GM12878 (cell line): ENCODE data around the gene CUL5. TPM values are rescaled to one million over a fixed set of nuclear protein-coding genes. Genes with fewer than 3 reads are reported as not detected.

ENCODE experiments used
- ATAC-seq: fragments of 200-7000 bp; cut with Tn5 transposase; 3 replicates; pipeline ENCODE4 v1.9.1; 2020; ENCODE audit warnings: mild to moderate bottlenecking, moderate library complexity
- BruUV-seq: library from RNA; stranded (reverse); fragments of 400-500 nt; replicated peaks from 2 replicates; lab custom pipeline; 2021; lab: Mats Ljungman, UMichigan
- CTCF ChIA-PET: fragments of 300-600 bp; sonication (Branson Sonifier 250); formaldehyde crosslinking; extraction: SDS; loops from one replicate; lab custom pipeline; 2021; ENCODE audit warnings: inconsistent platforms; lab: Yijun Ruan, JAX
- POLR2A ChIA-PET: fragments of 350-600 bp; formaldehyde crosslinking; extraction: SDS; loops from one replicate; lab custom pipeline; 2021; ENCODE audit warnings: inconsistent platforms; lab: Charles Lee
- RAD21 ChIA-PET: fragments of 300-600 bp; sonication (Branson Sonifier 250); formaldehyde crosslinking; loops from one replicate; lab custom pipeline; 2023; ENCODE audit warnings: antibody characterized with exemption; ENCODE audit not compliant: unreplicated experiment; lab: Charles Lee
- SMC1A ChIA-PET: fragments of 300-600 bp; sonication (Branson Sonifier 250); formaldehyde crosslinking; loops from one replicate; lab custom pipeline; 2023; ENCODE audit not compliant: unreplicated experiment, uncharacterized antibody; lab: Charles Lee
- DNase-seq: peaks from one replicate; pipeline ENCODE4 v3.0.0-alpha.2; 2011; ENCODE audit warnings: low read depth, low spot score
- FAIRE-seq: peaks from 3 replicates; lab custom pipeline; 2011; peaks lifted over from hg19 to GRCh38; lab: Jason Lieb, UNC
- H2AFZ ChIP-seq: 2 replicates; pipeline ENCODE4 v1.6.0; 2011; ENCODE audit warnings: low read depth, low read length, control low read depth; ENCODE audit not compliant: control insufficient read depth
- H3K27ac ChIP-seq: 2 replicates; pipeline ENCODE4 v1.5.1; 2011; ENCODE audit warnings: control low read depth; ENCODE audit not compliant: control insufficient read depth, insufficient read depth
- H3K27me3 ChIP-seq, 2 experiments: replicated peaks in 1 of 2; 2 replicates each; pipeline versions ENCODE4 v1.6.0 to v1.6.1; 2011; ENCODE audit warnings: low read length in 1 of 2; ENCODE audit not compliant: control insufficient read depth in 2 of 2, insufficient read depth in 2 of 2
- H3K36me3 ChIP-seq, 2 experiments: 2 replicates each; pipeline ENCODE4 v1.5.1; 2011; ENCODE audit warnings: low read length in 1 of 2; ENCODE audit not compliant: control insufficient read depth in 2 of 2, insufficient read depth in 2 of 2
- H3K4me1 ChIP-seq: 2 replicates; pipeline ENCODE4 v1.6.1; 2011; ENCODE audit warnings: mild to moderate bottlenecking, low read length, moderate library complexity, mixed read lengths; ENCODE audit not compliant: control insufficient read depth, insufficient read depth
- H3K4me2 ChIP-seq: 2 replicates; pipeline ENCODE4 v1.6.0; 2011; ENCODE audit warnings: control low read depth; ENCODE audit not compliant: control insufficient read depth, insufficient read depth
- H3K4me3 ChIP-seq: fragments of 200-600 bp; sonication (generic); 2 replicates; pipeline ENCODE4 v1.5.1; 2016
- H3K79me2 ChIP-seq: 2 replicates; pipeline ENCODE4 v1.6.0; 2011; ENCODE audit warnings: low read length; ENCODE audit not compliant: control insufficient read depth, insufficient read depth
- H3K9ac ChIP-seq: 2 replicates; pipeline ENCODE4 v1.8.0; 2011; ENCODE audit warnings: low read length, control low read depth, mixed read lengths; ENCODE audit not compliant: control insufficient read depth, insufficient read depth
- H3K9me3 ChIP-seq: replicated peaks from 3 replicates; pipeline ENCODE4 v1.5.1; 2011; ENCODE audit warnings: mild to moderate bottlenecking, low read length; ENCODE audit not compliant: control insufficient read depth, insufficient read depth
- H4K20me1 ChIP-seq: 2 replicates; pipeline ENCODE4 v1.6.0; 2011; ENCODE audit not compliant: control insufficient read depth, insufficient read depth
- BHLHE40 ChIP-seq, 2 experiments: fragments of 450-650 bp in 1 of 2; IDR thresholded peaks; 2 replicates each; pipeline ENCODE4 v1.6.1; 2011 to 2017; ENCODE audit warnings: low read depth in 2 of 2, borderline replicate concordance in 1 of 2, improper control_type of control experiment in 1 of 2, low read length in 1 of 2, mild to moderate bottlenecking in 1 of 2
- CEBPB ChIP-seq, 2 experiments: fragments of 150-350 bp in 1 of 2; IDR thresholded peaks; 2 replicates each; pipeline ENCODE4 v1.6.1; 2012 to 2014; ENCODE audit warnings: low read depth in 2 of 2, low read length in 2 of 2, borderline replicate concordance in 1 of 2, inconsistent platforms in 1 of 2
- CHD1 ChIP-seq: IDR thresholded peaks from 2 replicates; pipeline ENCODE4 v1.6.1; 2012; ENCODE audit warnings: low read depth, low read length, improper control_type of control experiment
- CHD2 ChIP-seq: IDR thresholded peaks from 2 replicates; pipeline ENCODE4 v1.6.1; 2011; ENCODE audit warnings: low read depth, low read length, improper control_type of control experiment, borderline replicate concordance
- CREM ChIP-seq: IDR thresholded peaks from 2 replicates; pipeline ENCODE4 v1.6.1; 2014; ENCODE audit warnings: antibody characterized with exemption, low read depth
- E2F4 ChIP-seq: IDR thresholded peaks from 2 replicates; pipeline ENCODE4 v1.6.1; 2012; ENCODE audit warnings: low read depth, low read length, improper control_type of control experiment
- GABPA ChIP-seq: IDR thresholded peaks from 2 replicates; pipeline ENCODE4 v1.6.1; 2014; ENCODE audit warnings: antibody characterized with exemption, low read depth, mild to moderate bottlenecking, inconsistent platforms
- KAT2A ChIP-seq: conservative IDR thresholded peaks from 2 replicates; pipeline ENCODE4 v1.6.1; 2011; ENCODE audit warnings: low read depth, low read length; ENCODE audit not compliant: control insufficient read depth
- MEF2B ChIP-seq: fragments of 450-650 bp; IDR thresholded peaks from 2 replicates; pipeline ENCODE4 v1.6.1; 2018; ENCODE audit warnings: mild to moderate bottlenecking, moderate library complexity; ENCODE audit not compliant: partially characterized antibody, poor library complexity, severe bottlenecking
- MYC ChIP-seq: IDR thresholded peaks from 2 replicates; pipeline ENCODE4 v1.6.1; 2011; ENCODE audit warnings: mild to moderate bottlenecking, low read length, moderate library complexity, inconsistent platforms; ENCODE audit not compliant: insufficient read depth, insufficient replicate concordance, insufficient read length, severe bottlenecking
- NBN ChIP-seq: fragments of 450-650 bp; IDR thresholded peaks from 2 replicates; pipeline ENCODE4 v1.6.1; 2016
- NR2C1 ChIP-seq: fragments of 450-650 bp; IDR thresholded peaks from 2 replicates; pipeline ENCODE4 v1.6.1; 2017; ENCODE audit warnings: antibody characterized with exemption, mild to moderate bottlenecking, moderate library complexity
- NR2C2 ChIP-seq: IDR thresholded peaks from 2 replicates; pipeline ENCODE4 v1.6.1; 2011; ENCODE audit warnings: borderline replicate concordance, low read depth; ENCODE audit not compliant: control insufficient read depth, insufficient read length
- PAX5 ChIP-seq: IDR thresholded peaks from 2 replicates; pipeline ENCODE4 v1.6.1; 2011; ENCODE audit warnings: low read depth, low read length, borderline replicate concordance
- POLR2AphosphoS5 ChIP-seq: IDR thresholded peaks from 2 replicates; pipeline ENCODE4 v1.6.1; 2011; ENCODE audit warnings: mild to moderate bottlenecking, low read length, inconsistent platforms
- RELA ChIP-seq: fragments of 450-650 bp; IDR thresholded peaks from 2 replicates; pipeline ENCODE4 v1.8.0; 2014; ENCODE audit warnings: borderline replicate concordance; ENCODE audit not compliant: partially characterized antibody
- SMC3 ChIP-seq: IDR thresholded peaks from 2 replicates; pipeline ENCODE4 v1.6.1; 2011; ENCODE audit warnings: low read length, improper control_type of control experiment, borderline replicate concordance
- SREBF2 ChIP-seq: IDR thresholded peaks from 2 replicates; pipeline ENCODE4 v1.6.1; 2012; ENCODE audit warnings: mild to moderate bottlenecking, low read length
- SUZ12 ChIP-seq: fragments of 200-600 bp; sonication (generic); IDR thresholded peaks from one replicate; pipeline ENCODE4 v1.6.1; 2018; ENCODE audit warnings: antibody characterized with exemption, mild to moderate bottlenecking; ENCODE audit not compliant: unreplicated experiment
- TBL1XR1 ChIP-seq: IDR thresholded peaks from 2 replicates; pipeline ENCODE4 v1.6.1; 2012; ENCODE audit warnings: low read depth, low read length, improper control_type of control experiment
- TCF7 ChIP-seq: IDR thresholded peaks from 2 replicates; pipeline ENCODE4 v1.6.1; 2014; ENCODE audit warnings: antibody characterized with exemption, borderline replicate concordance
- USF1 ChIP-seq: IDR thresholded peaks from 2 replicates; pipeline ENCODE4 v1.6.1; 2011; ENCODE audit warnings: borderline replicate concordance, low read depth, mild to moderate bottlenecking, moderate library complexity, mixed read lengths, low read length; ENCODE audit not compliant: insufficient read depth; ENCODE audit errors: extremely low read length
- ZNF24 ChIP-seq: fragments of 450-650 bp; IDR thresholded peaks from 2 replicates; pipeline ENCODE4 v1.6.1; 2017; ENCODE audit warnings: antibody characterized with exemption, mild to moderate bottlenecking
- WGBS: methylation state at CpG from one replicate; pipeline ENCODE4 v1.1.6; 2016; ENCODE audit warnings: low lambda C conversion rate; ENCODE audit not compliant: insufficient replicate concordance, insufficient coverage; ENCODE audit errors: missing lambda C conversion rate; 5-methylcytosine and 5-hydroxymethylcytosine counted together
- in situ Hi-C: fragments of 300-500 bp; cut with MboI; formaldehyde crosslinking; loops from 9 replicates; pipeline ENCODE4 v1.14.3; 2018; ENCODE audit warnings: mixed read lengths
- intact Hi-C: fragments of 100-400 bp; cut with micrococcal nuclease; formaldehyde crosslinking; loops from one replicate; pipeline ENCODE4 v1.14.2; 2022; ENCODE audit not compliant: unreplicated experiment
- polyA plus RNA-seq, 11 experiments: library from polyadenylated mRNA; depleted of rRNA in 4 of 11; unstranded in 6 of 11; stranded (reverse) in 5 of 11; fragments of >200 nt; fragmentation: Nextera tagmentation in 4 of 11; fragmentation: Illumina TruSeq in 1 of 11; extraction: Ambion mirVana in 4 of 11; extraction: Trizol in 1 of 11; gene quantifications; 1 replicate in 1 of 11; 2 replicates in 10 of 11; pipeline versions ENCODE4 v1.2.1 to v1.2.3, GENCODE V29; 2011 to 2016; ENCODE audit warnings: inconsistent platforms in 2 of 11, missing spikeins in 2 of 11, low read depth in 1 of 11
- total RNA-seq, 4 experiments: library from RNA; depleted of rRNA in 3 of 4; stranded (reverse); fragments of >200 nt in 3 of 4; fragmentation: Illumina TruSeq in 1 of 4; extraction: Trizol in 1 of 4; gene quantifications; 2 replicates each; pipeline versions ENCODE4 v1.2.1 to v1.2.3, GENCODE V29; 2013 to 2021

The CUL5 gene
- total and polyA plus RNA-seq, 10 of the 15 experiments (the other 5 are each of a cell fraction or from before 2014, with no cell fraction given): 9.1 to 37.6 (median 18.3) TPM

GRCh38 chr11:108147150-108147549, 138.5 kb downstream of the CUL5 start (continued):
- TF ChIP-seq SREBF2 (no peak), SMC3 (no peak), PAX5 (no peak), NBN (no peak), KAT2A (no peak), BHLHE40 (IDR thresholded peaks at IDR 0.05; ENCODE audit: borderline replicate concordance in 1 of 2, low read depth in 2 of 2, low read length in 1 of 2) (no peak), E2F4 (no peak), RELA (no peak), MYC (no peak), CHD2 (no peak), NR2C1 (no peak)

GRCh38 chr11:108148556-108148955, 139.9 kb downstream of the CUL5 start:
- Histone ChIP-seq H3K9ac (no peak overlapping the region), H3K27me3 (no peaks in the 10 kb centered on the region), H3K4me2 (no peak overlapping the region), H3K4me3 (no peak overlapping the region), H3K36me3 (peaks cover 6 to 16% of the 10 kb centered on the region in 2 experiments), H4K20me1 (no peaks in the 10 kb centered on the region), H3K9me3 (no peaks in the 10 kb centered on the region), H2AFZ (no peak overlapping the region), H3K79me2 (no peaks in the 10 kb centered on the region), H3K4me1 (no peaks in the 10 kb centered on the region), H3K27ac (no peak overlapping the region)
- no peak for FAIRE-seq
- no TSS peak for BruUV-seq
- CTCF ChIA-PET: no interaction called here
- intact Hi-C loops: no loop called here
- POLR2A ChIA-PET: no interaction called here
- ATAC-seq: no peak
- RAD21 ChIA-PET: no interaction called here
- 99% methylated on average over 3 of the region's 3 CpGs for WGBS
- DNase-seq: no peak
- in situ Hi-C loops: no loop called here
- no peak for TF ChIP-seq SUZ12
- TF ChIP-seq USF1: no peak
- TF ChIP-seq CREM: no peak
- no peak for TF ChIP-seq NR2C2
- no peak for TF ChIP-seq CEBPB (IDR thresholded peaks at IDR 0.05; ENCODE audit: borderline replicate concordance in 1 of 2, low read depth in 2 of 2, low read length in 2 of 2)
- TF ChIP-seq TCF7: no peak
- no peak for TF ChIP-seq TBL1XR1
- no peak for TF ChIP-seq ZNF24
- TF ChIP-seq CHD1: no peak
- TF ChIP-seq MEF2B: no peak
- TF ChIP-seq GABPA: no peak
- TF ChIP-seq POLR2AphosphoS5: no peak
- SMC1A ChIA-PET: interaction anchor here (1.2 kb wide), 1 partner anchor 43 kb away, joined by 3 read pairs; no protein-coding TSS in a partner anchor
